Astrocyte of the cerebellum (primary cell): Measurements from ENCODE around the gene TARM1.

ENCODE experiments used
- DNase-seq: peaks from one replicate; pipeline ENCODE4 v3.0.0-alpha.2; 2011; ENCODE audit warnings: low read depth
- H3K4me3 ChIP-seq: 2 replicates; pipeline ENCODE4 v1.5.1; 2011; ENCODE audit warnings: mild to moderate bottlenecking, low read depth, low read length, moderate library complexity
- in situ Hi-C: cut with HindIII; loops from 2 replicates; pipeline ENCODE4 v1.10.0; 2017; ENCODE audit warnings: low sequenced_read_pairs
- TF ChIP-seq, protein P1 (sequence below): IDR thresholded peaks from 2 replicates; pipeline ENCODE4 v1.5.1; 2012; ENCODE audit warnings: low read length, low read depth, moderate library complexity, mild to moderate bottlenecking; ENCODE audit errors: missing control alignments

The TARM1 gene

DNA sequence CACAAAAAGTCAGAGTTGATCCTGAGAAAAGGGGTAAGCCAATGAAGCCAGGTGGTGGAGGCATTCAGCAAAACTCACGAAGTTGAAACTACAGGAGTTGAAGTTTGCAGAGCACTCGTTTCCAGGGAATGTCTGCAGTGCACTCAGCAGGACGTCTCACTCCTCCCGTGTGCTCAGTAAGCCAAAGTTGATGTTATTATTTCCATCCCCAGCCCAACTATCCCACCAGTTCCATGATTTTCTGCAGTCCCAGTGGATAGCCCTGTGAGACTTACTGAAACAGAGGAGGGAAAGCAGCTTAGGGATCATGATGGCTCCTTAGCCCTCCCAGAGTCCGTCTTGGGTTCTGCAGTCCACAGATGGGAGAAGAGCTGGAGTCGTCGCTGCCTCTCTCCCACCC is at the start of gene TARM1:
Gene TARM1, minus strand, starts transcription at position 334 of the 400 bp plus-strand sequence. Its CDS starts 25 bp downstream, at position 309.
- no peak for DNase-seq
- in situ Hi-C loops, result no loop called here
- no peak within 1 kb of the TSS for H3K4me3 ChIP-seq
- TF ChIP-seq, protein P1, sequence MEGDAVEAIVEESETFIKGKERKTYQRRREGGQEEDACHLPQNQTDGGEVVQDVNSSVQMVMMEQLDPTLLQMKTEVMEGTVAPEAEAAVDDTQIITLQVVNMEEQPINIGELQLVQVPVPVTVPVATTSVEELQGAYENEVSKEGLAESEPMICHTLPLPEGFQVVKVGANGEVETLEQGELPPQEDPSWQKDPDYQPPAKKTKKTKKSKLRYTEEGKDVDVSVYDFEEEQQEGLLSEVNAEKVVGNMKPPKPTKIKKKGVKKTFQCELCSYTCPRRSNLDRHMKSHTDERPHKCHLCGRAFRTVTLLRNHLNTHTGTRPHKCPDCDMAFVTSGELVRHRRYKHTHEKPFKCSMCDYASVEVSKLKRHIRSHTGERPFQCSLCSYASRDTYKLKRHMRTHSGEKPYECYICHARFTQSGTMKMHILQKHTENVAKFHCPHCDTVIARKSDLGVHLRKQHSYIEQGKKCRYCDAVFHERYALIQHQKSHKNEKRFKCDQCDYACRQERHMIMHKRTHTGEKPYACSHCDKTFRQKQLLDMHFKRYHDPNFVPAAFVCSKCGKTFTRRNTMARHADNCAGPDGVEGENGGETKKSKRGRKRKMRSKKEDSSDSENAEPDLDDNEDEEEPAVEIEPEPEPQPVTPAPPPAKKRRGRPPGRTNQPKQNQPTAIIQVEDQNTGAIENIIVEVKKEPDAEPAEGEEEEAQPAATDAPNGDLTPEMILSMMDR, result no peak

DNA sequence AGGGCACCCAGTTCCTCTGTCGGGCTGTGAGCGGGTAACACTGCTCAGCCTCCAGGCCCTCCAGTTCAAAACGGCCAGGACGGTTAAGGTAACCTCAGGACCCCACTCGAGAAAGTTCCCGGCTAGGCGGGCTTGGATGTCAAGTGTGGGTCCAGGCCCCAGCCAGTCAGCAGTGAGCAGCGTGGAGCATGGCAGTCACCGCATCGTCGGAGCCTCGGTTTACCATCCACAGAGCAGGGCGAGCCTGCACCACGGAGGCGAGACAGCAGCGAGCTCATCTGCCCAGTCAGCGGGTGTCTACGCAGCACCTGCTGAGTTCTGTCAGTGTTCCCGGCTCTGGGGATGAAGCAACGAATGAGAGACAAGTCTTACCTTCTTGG is 48.4 kb upstream of the TARM1 start:
- in situ Hi-C loops, result no loop called here
- TF ChIP-seq, protein P1, result no peak
- no peak for DNase-seq
- no peak overlapping the region for H3K4me3 ChIP-seq

DNA sequence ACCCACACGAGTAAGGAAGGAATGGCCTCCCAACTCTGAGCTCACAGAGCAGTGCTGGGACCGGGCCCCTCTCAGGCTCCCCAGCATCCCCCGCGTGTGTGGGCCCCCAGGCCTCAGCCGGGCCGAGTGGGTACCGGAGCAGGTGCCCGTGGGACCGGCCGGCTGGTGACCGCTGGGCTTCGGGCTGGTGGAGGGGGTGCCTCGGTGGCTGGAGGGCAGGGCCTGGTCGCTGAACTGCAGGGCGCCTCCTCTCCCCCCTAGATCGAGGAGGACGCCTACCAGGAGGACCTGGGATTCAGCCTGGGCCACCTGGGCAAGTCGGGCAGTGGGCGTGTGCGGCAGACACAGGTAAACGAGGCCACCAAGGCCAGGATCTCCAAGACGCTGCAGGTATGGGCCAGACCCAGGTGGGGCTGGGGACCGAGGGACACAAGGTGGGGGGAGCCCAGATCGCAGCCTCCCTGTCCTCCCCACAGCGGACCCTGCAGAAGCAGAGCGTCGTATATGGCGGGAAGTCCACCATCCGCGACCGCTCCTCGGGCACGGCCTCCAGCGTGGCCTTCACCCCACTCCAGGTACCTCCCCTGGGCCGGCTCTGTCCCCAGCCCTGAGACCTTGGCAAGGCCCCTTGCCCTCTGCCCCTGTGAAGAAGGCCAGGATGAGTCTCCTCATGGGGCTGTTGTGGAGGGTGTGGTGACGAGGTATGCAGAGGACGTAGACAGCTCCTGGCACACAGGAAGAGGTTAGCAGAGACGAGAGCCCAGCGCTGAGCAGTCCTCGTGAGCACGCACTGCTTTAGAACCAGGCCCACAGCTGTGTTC is 47.8 kb upstream of the TARM1 start:
- TF ChIP-seq, protein P1, result no peak
- DNase-seq, result no peak
- in situ Hi-C loops, result no loop called here
- H3K4me3 ChIP-seq, result no peak overlapping the region

DNA sequence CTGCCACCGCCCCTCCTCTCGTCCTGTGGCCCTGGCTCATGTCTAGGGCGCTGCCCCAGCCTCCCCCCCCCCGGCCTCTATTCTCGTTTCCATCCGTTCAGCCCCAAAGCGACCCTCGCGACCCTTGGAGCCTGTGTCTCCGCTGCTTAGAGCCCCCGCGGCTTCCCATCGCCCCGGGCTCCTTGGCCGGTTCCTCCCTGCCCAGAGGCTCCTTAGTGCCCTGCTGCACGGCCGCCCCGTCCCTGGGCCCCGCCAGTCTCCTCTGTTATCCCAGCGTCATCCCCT is 47.2 kb upstream of the TARM1 start:
- no peak for DNase-seq
- TF ChIP-seq, protein P1, result no peak
- H3K4me3 ChIP-seq, result no peak overlapping the region
- in situ Hi-C loops, result no loop called here

DNA sequence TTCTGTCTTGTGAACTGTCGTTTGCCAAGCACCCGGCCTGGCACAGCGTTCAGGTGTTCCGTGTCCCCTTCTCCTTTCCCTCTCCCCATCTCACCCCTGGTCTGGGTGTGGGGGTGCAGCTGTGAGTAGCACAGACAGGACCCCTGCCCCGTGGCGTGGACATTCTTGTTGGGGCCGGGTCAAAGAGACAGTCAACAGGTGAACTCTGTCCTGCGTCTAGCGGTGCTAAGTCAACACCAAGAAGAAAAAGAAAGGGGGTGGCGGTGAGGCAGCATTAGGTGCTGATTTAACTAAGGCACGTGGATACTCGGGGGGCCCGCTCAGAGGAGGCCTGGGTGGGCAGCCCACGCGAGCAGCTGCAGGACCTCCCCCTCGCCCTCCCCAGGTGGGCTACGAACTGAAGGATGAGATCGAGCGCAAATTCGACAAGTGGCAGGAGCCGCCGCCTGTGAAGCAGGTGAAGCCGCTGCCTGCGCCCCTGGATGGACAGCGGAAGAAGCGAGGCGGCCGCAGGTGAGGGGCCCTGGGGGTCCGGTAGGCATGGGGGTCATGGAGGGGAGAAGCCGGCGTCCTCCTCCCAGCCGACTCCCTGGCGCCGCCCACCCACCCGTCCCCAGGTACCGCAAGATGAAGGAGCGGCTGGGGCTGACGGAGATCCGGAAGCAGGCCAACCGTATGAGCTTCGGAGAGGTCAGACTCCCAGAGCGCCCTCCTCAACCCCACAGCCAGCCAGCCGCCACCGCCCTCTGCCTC is 46.7 kb upstream of the TARM1 start:
- TF ChIP-seq, protein P1, result no peak
- DNase-seq, result no peak
- in situ Hi-C loops, result no loop called here
- no peak overlapping the region for H3K4me3 ChIP-seq

DNA sequence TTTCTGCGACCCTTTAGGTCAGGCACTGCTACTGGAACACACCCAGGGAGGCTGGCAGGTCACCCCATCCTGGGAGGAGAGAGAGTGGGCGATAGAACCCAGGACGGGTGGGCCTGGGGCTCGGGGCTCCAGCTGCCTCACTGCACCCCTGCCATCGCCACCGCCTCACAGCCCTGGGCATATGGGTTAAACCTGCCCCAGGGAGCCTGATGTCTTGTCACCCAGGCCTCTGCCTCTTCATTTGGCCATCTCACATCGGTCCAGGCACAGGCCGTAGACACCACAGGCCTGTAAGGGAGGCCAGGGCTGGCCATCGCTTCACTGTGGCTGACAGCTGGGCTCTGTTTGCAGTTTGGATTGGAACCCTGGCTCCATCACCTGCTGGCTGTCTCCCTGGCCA is 44.5 kb upstream of the TARM1 start:
- TF ChIP-seq, protein P1, result no peak
- in situ Hi-C loops, result no loop called here
- DNase-seq, result no peak
- no peak overlapping the region for H3K4me3 ChIP-seq
